ENCODE results near the gene FHIP2A. TPM values are rescaled to one million over a fixed set of nuclear protein-coding genes. Genes with fewer than 3 reads are reported as not detected.

FHIP2A gene
- polyA plus RNA-seq, 1 donor from 2014 or later, result 30.7 TPM

DNA sequence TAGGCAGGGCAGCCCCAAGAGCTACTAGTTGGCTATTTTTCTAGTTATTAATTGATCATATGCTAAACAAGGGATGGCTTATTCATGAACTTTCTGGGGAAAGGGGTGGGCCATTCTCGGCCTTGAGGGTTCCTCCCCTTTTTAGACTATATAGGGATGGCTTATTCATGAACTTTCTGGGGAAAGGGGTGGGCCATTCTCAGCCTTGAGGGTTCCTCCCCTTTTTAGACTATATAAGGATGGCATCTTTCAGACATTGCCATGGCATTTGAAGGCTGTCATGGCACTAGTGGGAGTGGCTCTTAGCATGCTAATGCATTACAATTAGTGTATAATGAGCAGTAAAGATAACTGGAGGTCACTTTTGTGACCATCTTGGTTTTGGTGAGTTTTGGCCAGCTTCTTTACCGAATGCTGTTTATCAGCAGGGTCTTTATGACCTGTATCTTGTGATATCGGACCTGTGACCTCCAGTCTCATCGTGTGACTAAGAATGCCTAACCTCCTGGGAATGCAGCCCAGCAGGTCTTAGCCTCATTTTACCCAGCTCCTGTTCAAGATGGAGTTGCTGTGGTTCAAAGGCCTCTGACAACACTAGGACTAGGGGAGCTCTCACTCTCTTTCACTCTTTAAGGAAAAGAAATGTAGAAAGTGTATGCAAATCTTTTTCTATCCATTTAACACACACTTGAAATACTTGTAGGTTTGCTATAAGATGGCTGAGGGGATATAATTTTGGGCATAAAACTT is 7.8 kb downstream of the FHIP2A start:
- Histone ChIP-seq H3K9ac (ENCODE audit: low read length) (no peak overlapping the region), H2AFZ (ENCODE audit: low read depth, low read length) (no peak overlapping the region), H3K27ac (ENCODE audit: low read length) (no peak overlapping the region), H3K4me3 (ENCODE audit: low read length) (no peak overlapping the region), H3K27me3 (ENCODE audit: insufficient read depth, low read depth, low read length) (no peaks in the 10 kb centered on the region), H3K36me3 (ENCODE audit: insufficient read depth, low read length) (peaks cover 3% of the 10 kb centered on the region), H3F3A (ENCODE audit: insufficient read depth, low read length, poor library complexity, severe bottlenecking) (no peaks in the 10 kb centered on the region), H3K79me2 (replicated peaks; ENCODE audit: insufficient read depth, low read length) (peaks cover 38% of the 10 kb centered on the region), H4K20me1 (ENCODE audit: insufficient read depth) (no peaks in the 10 kb centered on the region), H3K9me2 (ENCODE audit: insufficient read depth, low read length) (no peaks in the 10 kb centered on the region), H3K9me3 (ENCODE audit: low read length) (no peaks in the 10 kb centered on the region), H3K4me2 (ENCODE audit: low read length) (no peak overlapping the region)
- no peak for TF ChIP-seq EZH2 (IDR thresholded peaks at IDR 0.05; ENCODE audit: borderline replicate concordance, insufficient read depth, low read length, poor library complexity, severe bottlenecking)
- no peak for TF ChIP-seq RAD21 (conservative IDR thresholded peaks at IDR 0.05)
- TF ChIP-seq, protein P1, sequence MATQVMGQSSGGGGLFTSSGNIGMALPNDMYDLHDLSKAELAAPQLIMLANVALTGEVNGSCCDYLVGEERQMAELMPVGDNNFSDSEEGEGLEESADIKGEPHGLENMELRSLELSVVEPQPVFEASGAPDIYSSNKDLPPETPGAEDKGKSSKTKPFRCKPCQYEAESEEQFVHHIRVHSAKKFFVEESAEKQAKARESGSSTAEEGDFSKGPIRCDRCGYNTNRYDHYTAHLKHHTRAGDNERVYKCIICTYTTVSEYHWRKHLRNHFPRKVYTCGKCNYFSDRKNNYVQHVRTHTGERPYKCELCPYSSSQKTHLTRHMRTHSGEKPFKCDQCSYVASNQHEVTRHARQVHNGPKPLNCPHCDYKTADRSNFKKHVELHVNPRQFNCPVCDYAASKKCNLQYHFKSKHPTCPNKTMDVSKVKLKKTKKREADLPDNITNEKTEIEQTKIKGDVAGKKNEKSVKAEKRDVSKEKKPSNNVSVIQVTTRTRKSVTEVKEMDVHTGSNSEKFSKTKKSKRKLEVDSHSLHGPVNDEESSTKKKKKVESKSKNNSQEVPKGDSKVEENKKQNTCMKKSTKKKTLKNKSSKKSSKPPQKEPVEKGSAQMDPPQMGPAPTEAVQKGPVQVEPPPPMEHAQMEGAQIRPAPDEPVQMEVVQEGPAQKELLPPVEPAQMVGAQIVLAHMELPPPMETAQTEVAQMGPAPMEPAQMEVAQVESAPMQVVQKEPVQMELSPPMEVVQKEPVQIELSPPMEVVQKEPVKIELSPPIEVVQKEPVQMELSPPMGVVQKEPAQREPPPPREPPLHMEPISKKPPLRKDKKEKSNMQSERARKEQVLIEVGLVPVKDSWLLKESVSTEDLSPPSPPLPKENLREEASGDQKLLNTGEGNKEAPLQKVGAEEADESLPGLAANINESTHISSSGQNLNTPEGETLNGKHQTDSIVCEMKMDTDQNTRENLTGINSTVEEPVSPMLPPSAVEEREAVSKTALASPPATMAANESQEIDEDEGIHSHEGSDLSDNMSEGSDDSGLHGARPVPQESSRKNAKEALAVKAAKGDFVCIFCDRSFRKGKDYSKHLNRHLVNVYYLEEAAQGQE (IDR thresholded peaks at IDR 0.05; ENCODE audit: borderline replicate concordance), result no peak
- TF ChIP-seq, protein P2, sequence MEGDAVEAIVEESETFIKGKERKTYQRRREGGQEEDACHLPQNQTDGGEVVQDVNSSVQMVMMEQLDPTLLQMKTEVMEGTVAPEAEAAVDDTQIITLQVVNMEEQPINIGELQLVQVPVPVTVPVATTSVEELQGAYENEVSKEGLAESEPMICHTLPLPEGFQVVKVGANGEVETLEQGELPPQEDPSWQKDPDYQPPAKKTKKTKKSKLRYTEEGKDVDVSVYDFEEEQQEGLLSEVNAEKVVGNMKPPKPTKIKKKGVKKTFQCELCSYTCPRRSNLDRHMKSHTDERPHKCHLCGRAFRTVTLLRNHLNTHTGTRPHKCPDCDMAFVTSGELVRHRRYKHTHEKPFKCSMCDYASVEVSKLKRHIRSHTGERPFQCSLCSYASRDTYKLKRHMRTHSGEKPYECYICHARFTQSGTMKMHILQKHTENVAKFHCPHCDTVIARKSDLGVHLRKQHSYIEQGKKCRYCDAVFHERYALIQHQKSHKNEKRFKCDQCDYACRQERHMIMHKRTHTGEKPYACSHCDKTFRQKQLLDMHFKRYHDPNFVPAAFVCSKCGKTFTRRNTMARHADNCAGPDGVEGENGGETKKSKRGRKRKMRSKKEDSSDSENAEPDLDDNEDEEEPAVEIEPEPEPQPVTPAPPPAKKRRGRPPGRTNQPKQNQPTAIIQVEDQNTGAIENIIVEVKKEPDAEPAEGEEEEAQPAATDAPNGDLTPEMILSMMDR (IDR thresholded peaks at IDR 0.05; ENCODE audit: poor library complexity, severe bottlenecking), result no peak
- no peak for TF ChIP-seq SMC3 (conservative IDR thresholded peaks at IDR 0.05; ENCODE audit: poor library complexity)
- no peak for TF ChIP-seq MXI1 (conservative IDR thresholded peaks at IDR 0.05; ENCODE audit: poor library complexity, severe bottlenecking)
- no peak for TF ChIP-seq TAF1 (IDR thresholded peaks at IDR 0.05; ENCODE audit: low read depth)
- TF ChIP-seq EP300 (conservative IDR thresholded peaks at IDR 0.05; ENCODE audit: poor library complexity, severe bottlenecking), result no peak
- no peak for TF ChIP-seq POLR2AphosphoS5 (IDR thresholded peaks at IDR 0.05)

DNA sequence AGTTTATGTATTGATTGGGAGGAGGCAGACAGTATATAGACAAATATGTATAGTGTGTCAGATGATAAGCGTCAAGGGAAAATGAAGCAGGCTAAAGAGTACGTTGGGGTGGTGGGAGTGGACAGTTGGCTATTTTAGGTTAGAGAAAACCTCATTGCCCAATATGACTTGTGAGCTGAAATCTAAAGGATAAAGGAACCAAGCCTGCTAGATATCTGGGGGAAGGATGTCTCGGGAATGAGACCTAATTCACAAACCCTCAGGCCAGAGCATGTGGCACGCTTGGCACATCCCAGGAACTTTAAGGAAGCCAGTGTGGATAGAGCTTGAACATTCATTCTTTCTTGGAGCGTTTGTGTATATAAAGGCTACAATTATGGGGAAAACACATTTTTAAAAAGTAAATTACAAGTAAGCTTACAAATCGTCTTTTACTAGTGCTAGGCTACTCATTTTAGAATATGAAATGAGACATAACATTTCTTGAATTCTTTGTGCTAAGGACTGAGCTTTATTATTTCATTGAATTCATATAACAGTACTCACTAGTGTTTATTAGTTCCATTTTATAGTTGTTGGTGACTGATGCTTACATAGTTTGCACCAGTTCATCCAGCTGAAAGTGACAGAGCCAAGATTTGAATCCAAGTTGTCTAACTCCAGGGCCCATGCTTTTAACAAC is 9.7 kb downstream of the FHIP2A start:
- Histone ChIP-seq H3K9ac (ENCODE audit: low read length) (no peak overlapping the region), H3K27me3 (ENCODE audit: insufficient read depth, low read depth, low read length) (no peaks in the 10 kb centered on the region), H3K36me3 (ENCODE audit: insufficient read depth, low read length) (no peaks in the 10 kb centered on the region), H3K4me3 (ENCODE audit: low read length) (no peak overlapping the region), H3K4me2 (ENCODE audit: low read length) (no peak overlapping the region), H3K79me2 (replicated peaks; ENCODE audit: insufficient read depth, low read length) (peaks cover 20% of the 10 kb centered on the region), H3F3A (ENCODE audit: insufficient read depth, low read length, poor library complexity, severe bottlenecking) (no peaks in the 10 kb centered on the region), H4K20me1 (ENCODE audit: insufficient read depth) (no peaks in the 10 kb centered on the region), H3K9me3 (ENCODE audit: low read length) (no peaks in the 10 kb centered on the region), H2AFZ (ENCODE audit: low read depth, low read length) (no peak overlapping the region), H3K27ac (ENCODE audit: low read length) (no peak overlapping the region), H3K9me2 (ENCODE audit: insufficient read depth, low read length) (no peaks in the 10 kb centered on the region)
- TF ChIP-seq, protein P1 (IDR thresholded peaks at IDR 0.05; ENCODE audit: borderline replicate concordance), result no peak
- TF ChIP-seq EP300 (conservative IDR thresholded peaks at IDR 0.05; ENCODE audit: poor library complexity, severe bottlenecking), result no peak
- TF ChIP-seq RAD21 (conservative IDR thresholded peaks at IDR 0.05), result no peak
- TF ChIP-seq SMC3 (conservative IDR thresholded peaks at IDR 0.05; ENCODE audit: poor library complexity), result no peak
